G401 (cell line): Measurements from ENCODE around the gene FGD5. TPM values are rescaled to one million over a fixed set of nuclear protein-coding genes. Genes with fewer than 3 reads are reported as not detected.

ENCODE experiments used
- DNase-seq: peaks from one replicate; pipeline ENCODE4 v3.0.0-alpha.2; 2015; ENCODE audit warnings: low spot score
- in situ Hi-C: cut with HindIII; loops from 2 replicates; pipeline ENCODE4 v1.10.0; 2016; ENCODE audit warnings: low sequenced_read_pairs, mixed read lengths
- total RNA-seq: library from RNA; depleted of rRNA; stranded (reverse); fragments of >200 nt; shearing (Covaris generic); gene quantifications from 2 replicates; pipeline ENCODE4 v1.2.3, GENCODE V29; 2014

The FGD5 gene
- total RNA-seq, 1 experiment from 2014 or later = 0.58 TPM

DNA sequence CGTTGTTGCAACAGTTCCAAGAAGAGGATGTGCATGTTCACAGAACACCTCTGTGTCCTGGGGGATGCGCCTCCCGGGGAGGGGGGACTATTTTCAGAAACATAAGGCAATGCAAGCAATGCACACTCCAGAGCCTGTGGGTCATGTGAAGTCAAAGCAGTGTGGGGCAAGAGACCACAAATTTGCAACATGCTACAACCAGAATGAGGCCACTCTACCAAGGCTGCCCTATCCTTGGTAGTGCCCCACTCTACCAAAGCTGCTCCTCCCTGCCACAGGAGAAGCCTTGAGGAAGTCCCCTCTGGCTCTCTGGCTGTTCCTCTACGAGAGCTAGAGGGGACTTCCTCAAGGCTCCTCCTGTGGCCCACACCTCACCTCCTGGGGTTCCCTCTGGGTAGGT is 120.2 kb downstream of the FGD5 start:
- in situ Hi-C loops = no loop called here
- no peak for DNase-seq

DNA sequence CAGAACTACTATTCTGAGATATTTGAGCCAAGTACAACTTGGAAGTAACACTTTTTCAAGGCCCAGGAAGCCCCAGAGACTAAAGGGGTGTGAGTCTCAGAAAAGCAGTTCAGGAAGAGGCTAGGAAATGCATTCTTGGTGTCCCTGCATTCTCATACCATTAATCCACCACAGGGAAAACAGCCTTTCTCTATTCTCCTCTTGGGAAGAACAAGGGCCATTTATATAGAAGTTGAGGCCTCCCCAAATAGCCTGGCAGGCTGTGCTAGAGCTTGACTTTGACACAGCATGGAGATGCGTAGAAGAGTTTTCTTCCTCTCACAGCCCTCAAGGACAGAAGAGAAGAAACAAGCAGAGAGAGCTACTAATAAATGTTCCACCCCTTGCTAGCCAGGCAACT is 123.1 kb downstream of the FGD5 start:
- in situ Hi-C loops = no loop called here
- DNase-seq = no peak

DNA sequence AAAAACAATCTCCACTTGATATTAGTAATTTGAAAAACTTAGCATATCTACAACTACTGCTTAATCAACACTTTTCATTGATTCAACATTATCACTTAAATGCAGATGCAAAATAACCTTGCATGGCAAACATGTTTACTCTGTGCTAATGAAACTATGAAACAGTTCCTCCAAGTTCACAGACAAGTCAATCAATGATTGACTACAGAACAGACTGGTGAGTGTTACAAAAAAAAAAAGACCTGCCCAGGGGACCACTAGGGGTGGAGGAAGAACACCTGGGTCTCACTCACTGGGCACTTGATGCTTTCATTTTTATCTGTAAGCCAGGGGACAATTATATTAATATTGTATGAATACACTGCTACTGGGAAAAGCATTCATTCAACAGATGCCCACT is 124.3 kb downstream of the FGD5 start:
- in situ Hi-C loops = no loop called here
- no peak for DNase-seq

DNA sequence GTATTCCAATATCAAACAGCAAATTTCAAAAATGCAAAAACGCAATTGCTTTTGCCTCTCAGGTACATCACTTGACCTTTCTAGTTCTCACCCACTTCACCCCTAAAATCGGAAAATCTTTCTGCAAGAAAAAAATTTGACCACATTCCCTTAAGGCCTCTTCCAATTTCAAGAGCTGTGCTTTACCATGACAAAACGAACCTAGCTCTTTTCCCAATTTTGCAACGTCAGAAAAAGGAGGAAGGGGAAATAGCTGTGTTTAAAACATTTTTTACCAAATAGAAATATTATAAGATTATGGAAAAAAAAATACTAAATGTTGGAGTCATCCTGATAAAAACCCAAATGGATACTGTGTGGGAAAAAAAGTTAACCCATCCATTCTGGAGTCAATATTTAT is 127.5 kb downstream of the FGD5 start:
- no peak for DNase-seq
- in situ Hi-C loops = no loop called here

DNA sequence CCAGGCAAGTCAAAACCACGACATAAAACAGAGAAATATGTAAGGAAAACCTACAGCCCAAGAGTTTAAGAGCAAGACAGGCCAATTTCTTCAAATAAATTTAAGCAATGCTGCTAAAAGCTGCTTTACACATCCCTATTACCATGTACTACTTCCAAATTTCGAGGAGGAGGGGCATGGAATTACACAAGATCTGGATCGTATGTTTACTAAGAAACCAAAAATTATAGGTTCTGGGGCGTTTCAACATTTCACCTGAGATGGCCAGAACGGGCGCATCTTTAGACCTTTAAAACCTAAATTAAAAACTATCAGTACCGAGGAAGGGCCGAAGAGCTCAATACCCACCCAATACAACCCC is 128.0 kb downstream of the FGD5 start:
- in situ Hi-C loops = no loop called here
- DNase-seq = no peak

DNA sequence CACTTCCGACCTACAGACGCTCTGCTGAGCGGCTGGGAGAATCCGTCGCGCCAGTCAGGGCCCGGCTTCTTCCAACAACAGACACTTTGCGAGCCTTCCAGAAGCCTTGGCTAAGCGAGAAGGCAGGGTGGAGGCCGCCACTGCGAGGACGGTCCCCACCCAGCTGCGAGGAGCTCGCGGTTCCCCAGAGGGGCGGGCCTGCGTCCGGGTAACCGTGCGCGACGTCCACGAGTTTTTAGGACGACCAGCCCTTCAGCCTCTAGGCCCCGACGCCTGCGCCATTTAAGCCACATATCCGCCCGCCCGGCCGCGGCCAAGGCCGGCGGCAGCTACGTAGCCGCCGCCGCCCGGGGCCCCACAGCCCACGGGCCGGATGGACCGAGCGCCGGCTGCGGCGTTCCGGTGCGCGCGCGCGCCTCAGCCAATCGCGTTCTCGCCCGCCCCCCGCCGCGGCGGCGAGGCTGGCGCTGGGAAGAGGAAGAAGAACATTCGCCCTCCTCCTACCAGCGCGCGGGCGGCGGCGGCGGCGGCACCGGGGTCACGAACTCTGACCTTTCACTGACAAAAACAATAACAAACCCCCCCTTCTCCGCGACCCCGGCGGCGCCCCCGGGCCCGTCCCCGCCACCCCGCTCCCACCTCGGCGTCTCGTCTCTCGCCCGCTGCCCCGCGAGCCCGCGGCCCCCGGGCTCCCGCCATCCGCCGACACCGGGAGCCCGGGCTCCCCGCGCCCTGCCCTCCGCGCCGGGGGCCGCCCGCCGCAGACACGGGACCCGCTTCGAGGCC is 128.5 kb downstream of the FGD5 start, which contains the start of gene NR2C2:
TSS of gene NR2C2 (plus strand) at position 484 of the 786 bp plus-strand sequence. CDS start 56,332 bp downstream, outside the sequence.
- in situ Hi-C loops = no loop called here
- DNase-seq = peak; percentile 79

DNA sequence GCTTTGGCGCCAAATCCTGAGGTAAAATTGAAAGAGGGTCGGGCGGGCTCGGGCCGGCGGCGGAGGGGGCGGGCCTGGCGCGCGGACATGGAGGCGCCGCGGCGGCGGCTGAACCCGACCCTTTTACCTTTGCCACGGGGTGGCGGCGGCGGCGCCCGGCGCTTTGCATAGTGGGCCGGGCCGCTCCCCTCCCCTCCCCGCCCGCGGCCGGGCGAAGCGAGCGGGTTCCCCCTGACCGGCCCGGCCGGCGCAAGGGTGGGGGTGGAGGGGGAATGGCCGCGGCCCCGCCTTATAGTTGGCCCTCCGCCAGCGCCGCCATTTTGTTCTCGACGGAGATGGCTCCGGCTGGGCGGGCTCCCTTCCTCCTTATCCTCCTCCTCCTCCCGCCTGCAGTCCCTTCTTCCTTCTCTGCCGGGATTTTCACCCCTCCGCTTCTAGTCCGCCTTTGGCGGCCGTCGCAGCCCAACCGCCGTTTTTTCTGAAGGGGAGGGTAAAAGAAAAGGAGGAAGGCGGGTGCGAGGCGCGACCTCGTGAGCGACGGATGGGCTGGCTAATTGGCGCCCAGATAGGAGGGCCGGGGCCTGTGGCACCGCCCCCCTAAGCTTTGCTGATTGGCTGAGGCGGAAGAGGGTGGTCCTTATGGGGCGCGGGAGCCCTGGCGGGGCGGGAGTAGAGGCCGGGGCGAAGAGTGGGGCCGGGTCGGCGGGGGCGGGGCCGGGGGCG is 129.3 kb downstream of the FGD5 start:
- peak; percentile 99 for DNase-seq
- in situ Hi-C loops = no loop called here

DNA sequence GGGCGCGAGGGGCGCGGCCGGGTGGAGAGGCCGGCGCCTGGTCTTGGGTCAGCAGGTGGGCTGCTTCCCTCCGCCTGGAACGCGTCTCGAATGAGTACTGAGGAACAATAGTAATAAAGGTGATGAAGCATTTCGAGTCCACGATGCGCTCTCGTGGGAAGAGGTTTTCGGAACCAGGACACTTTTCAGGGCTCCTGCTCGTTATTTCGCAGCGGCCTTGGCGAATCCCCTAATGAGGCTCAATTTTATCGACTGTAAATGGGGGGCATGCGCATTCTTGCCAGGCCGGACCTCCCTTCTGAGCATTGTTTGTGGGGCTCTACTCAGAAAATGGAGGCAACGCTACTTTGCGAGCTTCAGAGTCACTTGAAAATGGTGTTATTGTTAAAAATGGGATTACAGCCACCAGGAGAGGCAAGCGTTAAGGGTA is 129.9 kb downstream of the FGD5 start:
- in situ Hi-C loops = no loop called here
- no peak for DNase-seq

DNA sequence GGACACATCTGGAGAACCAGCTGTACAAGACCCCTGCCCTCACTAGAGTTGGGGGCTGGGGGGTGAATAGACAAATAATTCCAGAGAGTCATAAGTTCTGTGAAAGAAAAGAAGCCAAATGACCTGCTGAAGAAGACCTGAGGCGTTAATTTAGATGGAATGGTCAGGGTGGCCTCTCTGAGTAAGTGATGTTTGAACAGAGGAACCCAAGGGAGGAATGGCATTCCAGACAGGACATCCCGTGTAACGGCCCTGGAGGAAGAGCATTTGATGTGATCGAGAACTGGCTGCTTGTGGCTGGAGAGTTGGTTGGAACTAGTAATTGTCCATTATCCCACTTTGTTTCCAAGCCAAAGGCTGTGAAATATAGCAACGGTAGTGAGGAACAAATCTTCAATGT is 130.4 kb downstream of the FGD5 start:
- in situ Hi-C loops = no loop called here
- DNase-seq = peak; percentile 13

DNA sequence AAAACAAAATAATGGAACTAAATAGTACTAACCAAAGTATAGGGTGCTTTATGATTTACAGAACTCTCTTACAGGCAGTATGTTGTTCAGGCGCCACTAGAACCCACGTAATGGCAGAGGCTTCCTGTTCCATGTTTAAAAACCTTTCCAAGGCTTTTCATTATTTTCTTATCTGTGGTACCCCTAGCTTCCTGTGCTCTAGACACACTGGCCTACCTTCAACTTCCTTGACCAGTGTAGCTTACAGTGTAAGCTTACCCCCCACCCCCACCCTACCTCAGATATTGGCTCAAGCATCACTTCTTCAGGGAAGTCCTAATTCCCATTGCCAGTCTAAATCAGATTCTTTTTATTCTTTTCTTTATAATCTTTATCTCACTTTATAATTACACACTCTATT is 131.5 kb downstream of the FGD5 start:
- in situ Hi-C loops = no loop called here
- DNase-seq = no peak

DNA sequence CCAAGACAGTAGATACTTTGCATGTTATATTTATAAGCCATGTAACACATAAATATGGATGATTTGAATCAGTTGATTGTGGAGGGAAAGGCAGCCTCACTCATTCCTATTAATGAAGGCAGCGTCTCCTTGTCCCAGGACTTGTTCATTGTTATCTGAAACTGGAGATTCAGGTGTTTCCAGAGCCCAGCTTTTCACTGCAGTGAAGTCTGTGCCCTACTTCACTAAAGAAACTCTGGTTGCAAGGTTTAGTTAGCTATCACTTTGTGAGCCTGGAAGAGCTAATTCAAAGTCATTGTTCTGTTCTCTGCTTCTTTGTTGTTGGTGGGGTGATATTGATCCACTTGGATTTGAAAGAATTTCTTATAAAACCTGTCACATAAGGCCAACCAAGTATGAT is 138.4 kb downstream of the FGD5 start:
- in situ Hi-C loops = no loop called here
- no peak for DNase-seq

DNA sequence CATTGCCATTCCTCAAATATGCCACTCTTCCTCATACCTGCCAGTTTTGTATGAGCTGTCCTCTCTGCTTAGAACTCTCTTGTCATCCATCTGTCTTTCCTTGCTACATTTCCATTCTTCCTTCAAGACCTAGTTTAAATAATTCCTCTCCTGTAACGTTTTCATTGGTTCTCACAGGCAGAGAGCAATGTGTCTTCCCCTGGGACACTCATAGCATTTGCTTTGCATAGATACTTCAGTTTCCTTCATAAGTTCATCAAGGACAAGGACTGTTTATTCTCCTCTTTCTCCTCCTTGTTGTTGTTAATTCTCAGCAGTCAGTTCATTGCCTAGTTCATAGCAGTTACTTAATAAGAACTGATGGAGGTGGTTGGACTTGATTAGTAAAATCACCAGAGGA is 139.2 kb downstream of the FGD5 start:
- in situ Hi-C loops = no loop called here
- DNase-seq = no peak

DNA sequence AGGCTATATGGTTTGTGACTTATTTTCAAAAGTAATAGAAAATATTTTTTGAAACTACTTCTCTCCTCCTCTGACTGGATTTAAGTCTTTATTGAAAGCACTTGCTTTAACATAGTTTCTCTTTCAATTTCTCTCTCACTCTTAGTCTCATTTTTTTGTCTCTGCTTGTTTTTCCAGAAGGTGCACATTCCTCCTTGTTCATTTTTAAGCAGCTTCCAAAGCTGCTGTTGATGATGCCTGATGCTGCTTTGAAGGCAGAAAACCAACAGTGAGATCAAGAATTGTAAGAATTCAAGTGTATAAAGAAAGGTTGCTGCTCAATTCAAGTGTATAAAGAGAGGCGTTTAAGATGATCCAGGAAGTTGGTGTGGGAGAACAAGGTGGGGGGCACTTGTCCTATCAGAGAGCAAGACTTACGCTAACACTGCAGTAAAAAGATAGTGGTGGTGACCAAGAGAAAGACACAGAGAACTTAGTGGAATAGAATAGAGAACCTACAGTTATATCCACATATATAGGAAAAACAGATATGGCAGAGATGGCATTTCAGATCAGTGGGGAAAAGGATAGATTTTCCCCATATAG is 140.7 kb downstream of the FGD5 start:
- no peak for DNase-seq
- in situ Hi-C loops = no loop called here

DNA sequence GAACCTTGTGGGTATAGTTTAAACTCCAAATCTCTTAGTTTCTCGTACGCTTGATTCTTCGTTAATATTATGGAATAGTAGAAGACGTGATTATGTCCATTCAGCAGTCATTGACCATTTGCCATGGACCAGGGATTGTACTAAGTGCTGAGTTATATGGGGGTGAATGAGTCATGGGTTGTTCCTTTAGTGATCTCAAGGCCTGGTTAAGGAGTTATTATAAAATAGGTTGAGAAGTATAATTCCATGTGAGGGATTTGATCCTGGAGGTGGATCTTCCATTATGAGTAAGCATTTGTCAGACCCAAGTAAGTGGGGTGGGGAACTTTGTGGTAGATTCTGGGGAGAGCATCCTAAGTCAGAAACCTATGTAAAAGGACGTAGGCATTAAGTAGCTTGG is 144.0 kb downstream of the FGD5 start:
- DNase-seq = no peak
- in situ Hi-C loops = no loop called here

DNA sequence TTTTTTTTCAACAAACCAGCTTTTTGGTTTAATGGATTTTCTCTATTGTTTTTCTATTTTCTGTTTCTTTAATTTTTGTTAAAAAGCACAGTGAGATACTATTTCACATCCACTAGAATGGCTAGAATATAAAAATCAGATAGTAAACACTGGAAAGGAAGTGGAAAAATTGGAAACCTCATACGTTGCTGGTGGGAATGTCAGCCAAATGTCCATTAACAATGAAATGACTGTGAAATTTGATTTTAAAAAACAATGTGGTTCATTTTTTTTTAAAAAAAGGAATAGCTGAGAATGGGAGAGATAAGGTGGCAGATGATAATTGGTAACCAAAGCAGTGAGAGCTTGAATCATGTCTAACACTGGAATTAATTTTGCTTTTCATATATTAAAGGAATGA is 148.5 kb downstream of the FGD5 start:
- no peak for DNase-seq
- in situ Hi-C loops = no loop called here

DNA sequence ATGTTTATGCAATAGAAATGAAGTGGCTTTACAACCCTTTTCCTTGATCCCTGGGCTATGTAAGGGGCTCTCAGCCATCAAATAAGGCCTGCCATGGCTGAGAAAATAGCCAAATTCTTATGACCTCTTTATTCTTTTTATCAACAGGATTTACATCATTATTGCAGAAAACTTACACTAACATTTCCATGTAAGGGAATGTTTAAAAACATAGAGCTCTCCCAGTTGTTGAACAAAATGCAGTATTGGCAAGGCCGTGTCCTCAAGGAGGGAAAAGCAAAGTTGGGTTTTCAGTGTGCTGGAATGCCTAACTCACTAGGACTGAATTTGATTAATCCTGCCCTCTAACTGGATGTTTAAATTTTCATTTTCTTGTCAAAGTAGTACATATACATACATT is 150.9 kb downstream of the FGD5 start:
- DNase-seq = no peak
- in situ Hi-C loops = no loop called here

DNA sequence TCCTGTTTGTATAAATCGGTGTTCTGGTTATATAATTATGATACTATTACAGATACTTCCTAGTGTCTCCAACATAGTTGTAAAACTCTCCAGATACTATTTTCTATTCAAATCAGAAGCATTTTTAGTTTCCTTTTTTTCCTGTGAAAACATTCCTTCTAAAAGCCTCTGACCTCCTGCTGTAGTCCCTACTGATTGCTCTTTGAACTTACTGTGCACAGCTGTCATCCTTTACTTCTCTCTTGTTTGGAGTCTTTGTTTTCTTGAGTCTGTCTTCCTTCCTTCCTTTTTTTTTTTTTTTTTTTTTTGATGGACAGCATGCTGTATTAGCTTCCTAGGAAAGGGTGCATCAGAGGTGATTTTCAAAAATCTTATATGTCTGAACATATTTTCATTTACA is 157.6 kb downstream of the FGD5 start:
- no peak for DNase-seq
- in situ Hi-C loops = no loop called here

DNA sequence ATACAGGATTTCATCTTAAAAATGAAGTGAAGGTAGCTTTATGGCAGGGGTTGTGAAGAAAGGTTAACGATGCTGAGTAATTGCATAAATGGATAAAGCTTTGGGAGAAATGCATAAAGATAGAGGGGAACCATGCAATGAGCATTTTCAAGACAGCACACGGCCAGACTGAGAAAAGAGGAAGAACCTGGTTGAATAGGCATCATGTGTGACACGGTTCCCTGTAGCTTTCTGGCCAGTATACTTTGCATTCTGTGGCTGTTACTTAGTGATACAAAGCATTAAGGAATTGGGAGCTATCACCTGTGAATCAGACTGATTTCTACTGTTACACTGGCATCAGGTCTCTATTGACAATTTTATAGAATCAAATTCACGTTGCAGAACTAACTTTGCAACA is 161.9 kb downstream of the FGD5 start:
- in situ Hi-C loops = no loop called here
- no peak for DNase-seq
